HepG2 (cell line): Measurements from ENCODE around the gene ZFP36. TPM values are rescaled to one million over a fixed set of nuclear protein-coding genes. Genes with fewer than 3 reads are reported as not detected.

Source experiments
- HOXA9 ChIP-seq: sonication (generic); formaldehyde crosslinking; IDR thresholded peaks from 2 replicates; pipeline ENCODE4 v1.8.1; 2022; ENCODE audit warnings: missing genetic modification reagents, mild to moderate bottlenecking, moderate library complexity, borderline replicate concordance
- ZBTB1 ChIP-seq: sonication (generic); formaldehyde crosslinking; IDR thresholded peaks from 2 replicates; pipeline ENCODE4 v1.4.0; 2020; ENCODE audit warnings: missing genetic modification reagents, borderline replicate concordance
- ZBTB42 ChIP-seq: sonication (generic); formaldehyde crosslinking; IDR thresholded peaks from 2 replicates; pipeline ENCODE4 v1.5.0; 2020; ENCODE audit warnings: mild to moderate bottlenecking, missing genetic modification reagents
- polyA plus RNA-seq, 8 experiments: library from polyadenylated mRNA; depleted of rRNA in 3 of 8; stranded (reverse) in 7 of 8; unstranded in 1 of 8; fragments of >200 nt; fragmentation: Illumina TruSeq in 4 of 8; extraction: Trizol in 4 of 8; gene quantifications; 2 replicates each; pipeline versions ENCODE4 v1.2.1 to v1.2.3, GENCODE V29; 2011 to 2016; ENCODE audit warnings: low read depth in 4 of 8, missing spikeins in 1 of 8, mixed read lengths in 1 of 8; ENCODE audit not compliant: insufficient read depth in 1 of 8
- total RNA-seq, 5 experiments: library from RNA; depleted of rRNA; stranded (reverse); fragments of >200 nt; fragmentation: Illumina TruSeq; extraction: Trizol; gene quantifications; 2 replicates each; pipeline ENCODE4 v1.2.3, GENCODE V29; 2016; ENCODE audit warnings: low read depth in 1 of 5
- TF ChIP-seq, protein P1 (sequence below): sonication (generic); formaldehyde crosslinking; IDR thresholded peaks from 2 replicates; pipeline ENCODE4 v1.4.0; 2020; ENCODE audit warnings: mild to moderate bottlenecking, low read depth, missing genetic modification reagents
- TF ChIP-seq, protein P2 (sequence below): sonication (generic); formaldehyde crosslinking; IDR thresholded peaks from 2 replicates; pipeline ENCODE4 v1.4.0; 2020; ENCODE audit warnings: missing genetic modification reagents
- TF ChIP-seq, protein P3 (sequence below): sonication (generic); formaldehyde crosslinking; IDR thresholded peaks from 2 replicates; pipeline ENCODE4 v1.4.0; 2020; ENCODE audit warnings: missing genetic modification reagents, borderline replicate concordance

The ZFP36 gene
- total and polyA plus RNA-seq, 2 of the 13 experiments (the other 11 are each of a cell fraction or from before 2014, with no cell fraction given): 1.4 to 1.7 TPM

DNA sequence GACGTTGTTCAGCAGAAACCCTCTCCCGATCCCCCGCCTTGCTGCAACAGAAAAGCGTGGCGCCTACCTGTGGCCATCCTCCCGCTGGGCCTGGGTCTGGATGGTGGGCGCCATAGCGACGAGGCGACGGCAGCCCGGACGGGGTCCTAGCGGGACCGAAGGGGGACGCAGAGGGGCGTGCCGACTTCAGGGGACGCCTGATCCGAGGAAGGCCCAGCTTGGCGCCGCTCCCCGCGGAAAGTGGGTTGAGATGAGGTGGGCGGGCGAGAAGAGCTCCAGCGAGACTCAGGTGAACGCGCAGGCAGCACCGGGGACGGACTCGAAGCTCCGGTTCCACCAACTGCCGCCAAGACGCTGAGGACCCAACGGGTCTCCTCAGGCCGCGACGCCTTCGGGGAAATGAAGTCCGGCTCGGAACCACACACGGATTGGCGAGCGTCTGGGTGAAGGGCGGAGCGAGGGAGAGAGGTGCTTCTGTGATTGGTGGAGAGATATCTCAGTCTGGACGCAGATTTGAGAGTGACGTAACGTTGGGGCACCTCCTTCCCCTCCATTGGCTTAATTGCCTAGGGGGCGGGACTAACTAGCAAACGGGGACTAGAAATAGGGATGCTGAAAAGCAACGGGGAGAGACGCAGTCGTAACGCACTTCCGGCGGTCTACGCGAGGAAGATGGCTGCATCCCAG is 15.8 kb upstream of the ZFP36 start, which contains the start of the genes MED29 and PAF1 (continued):
- TF ChIP-seq, protein P1, sequence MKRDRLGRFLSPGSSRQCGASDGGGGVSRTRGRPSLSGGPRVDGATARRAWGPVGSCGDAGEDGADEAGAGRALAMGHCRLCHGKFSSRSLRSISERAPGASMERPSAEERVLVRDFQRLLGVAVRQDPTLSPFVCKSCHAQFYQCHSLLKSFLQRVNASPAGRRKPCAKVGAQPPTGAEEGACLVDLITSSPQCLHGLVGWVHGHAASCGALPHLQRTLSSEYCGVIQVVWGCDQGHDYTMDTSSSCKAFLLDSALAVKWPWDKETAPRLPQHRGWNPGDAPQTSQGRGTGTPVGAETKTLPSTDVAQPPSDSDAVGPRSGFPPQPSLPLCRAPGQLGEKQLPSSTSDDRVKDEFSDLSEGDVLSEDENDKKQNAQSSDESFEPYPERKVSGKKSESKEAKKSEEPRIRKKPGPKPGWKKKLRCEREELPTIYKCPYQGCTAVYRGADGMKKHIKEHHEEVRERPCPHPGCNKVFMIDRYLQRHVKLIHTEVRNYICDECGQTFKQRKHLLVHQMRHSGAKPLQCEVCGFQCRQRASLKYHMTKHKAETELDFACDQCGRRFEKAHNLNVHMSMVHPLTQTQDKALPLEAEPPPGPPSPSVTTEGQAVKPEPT (CRISPR knock-in tag): 0 out of 2 replicates have a peak, but pooled peaks have one; percentile 27
- TF ChIP-seq, protein P2, sequence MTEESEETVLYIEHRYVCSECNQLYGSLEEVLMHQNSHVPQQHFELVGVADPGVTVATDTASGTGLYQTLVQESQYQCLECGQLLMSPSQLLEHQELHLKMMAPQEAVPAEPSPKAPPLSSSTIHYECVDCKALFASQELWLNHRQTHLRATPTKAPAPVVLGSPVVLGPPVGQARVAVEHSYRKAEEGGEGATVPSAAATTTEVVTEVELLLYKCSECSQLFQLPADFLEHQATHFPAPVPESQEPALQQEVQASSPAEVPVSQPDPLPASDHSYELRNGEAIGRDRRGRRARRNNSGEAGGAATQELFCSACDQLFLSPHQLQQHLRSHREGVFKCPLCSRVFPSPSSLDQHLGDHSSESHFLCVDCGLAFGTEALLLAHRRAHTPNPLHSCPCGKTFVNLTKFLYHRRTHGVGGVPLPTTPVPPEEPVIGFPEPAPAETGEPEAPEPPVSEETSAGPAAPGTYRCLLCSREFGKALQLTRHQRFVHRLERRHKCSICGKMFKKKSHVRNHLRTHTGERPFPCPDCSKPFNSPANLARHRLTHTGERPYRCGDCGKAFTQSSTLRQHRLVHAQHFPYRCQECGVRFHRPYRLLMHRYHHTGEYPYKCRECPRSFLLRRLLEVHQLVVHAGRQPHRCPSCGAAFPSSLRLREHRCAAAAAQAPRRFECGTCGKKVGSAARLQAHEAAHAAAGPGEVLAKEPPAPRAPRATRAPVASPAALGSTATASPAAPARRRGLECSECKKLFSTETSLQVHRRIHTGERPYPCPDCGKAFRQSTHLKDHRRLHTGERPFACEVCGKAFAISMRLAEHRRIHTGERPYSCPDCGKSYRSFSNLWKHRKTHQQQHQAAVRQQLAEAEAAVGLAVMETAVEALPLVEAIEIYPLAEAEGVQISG (CRISPR knock-in tag): peak; percentile 84
- TF ChIP-seq HOXA9 (CRISPR knock-in tag): 0 out of 2 replicates have a peak, but pooled peaks have one; percentile 15
- TF ChIP-seq ZBTB1 (CRISPR knock-in tag): no peak
- TF ChIP-seq, protein P3, sequence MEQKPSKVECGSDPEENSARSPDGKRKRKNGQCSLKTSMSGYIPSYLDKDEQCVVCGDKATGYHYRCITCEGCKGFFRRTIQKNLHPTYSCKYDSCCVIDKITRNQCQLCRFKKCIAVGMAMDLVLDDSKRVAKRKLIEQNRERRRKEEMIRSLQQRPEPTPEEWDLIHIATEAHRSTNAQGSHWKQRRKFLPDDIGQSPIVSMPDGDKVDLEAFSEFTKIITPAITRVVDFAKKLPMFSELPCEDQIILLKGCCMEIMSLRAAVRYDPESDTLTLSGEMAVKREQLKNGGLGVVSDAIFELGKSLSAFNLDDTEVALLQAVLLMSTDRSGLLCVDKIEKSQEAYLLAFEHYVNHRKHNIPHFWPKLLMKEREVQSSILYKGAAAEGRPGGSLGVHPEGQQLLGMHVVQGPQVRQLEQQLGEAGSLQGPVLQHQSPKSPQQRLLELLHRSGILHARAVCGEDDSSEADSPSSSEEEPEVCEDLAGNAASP: 0 out of 2 replicates have a peak, but pooled peaks have one; percentile 8
- 0 out of 2 replicates have a peak, but pooled peaks have one; percentile 8 for TF ChIP-seq ZBTB42 (CRISPR knock-in tag)
